CD4-positive, alpha-beta memory T cell (primary cell): Measurements from ENCODE around the gene DMP1. TPM values are rescaled to one million over a fixed set of nuclear protein-coding genes. Genes with fewer than 3 reads are reported as not detected.

ENCODE experiments used
- CTCF ChIA-PET: fragments of 350-600 bp; sonication (Branson Sonifier 250); formaldehyde crosslinking; loops from one replicate; lab custom pipeline; 2021; ENCODE audit warnings: inconsistent platforms; ENCODE audit not compliant: partially characterized antibody; lab: Charles Lee
- POLR2A ChIA-PET: fragments of 350-600 bp; sonication (Branson Sonifier 250); formaldehyde crosslinking; loops from one replicate; lab custom pipeline; 2021; ENCODE audit not compliant: partially characterized antibody; lab: Charles Lee
- DNase-seq, 5 donors: peaks; one replicate each; pipeline versions ENCODE4 v3.0.0 to v3.0.0-alpha.2; 2020 to 2022; ENCODE audit warnings: mixed read lengths in 1 of 5
- H3K27ac ChIP-seq: one replicate; pipeline ENCODE4 v1.7.0; 2013; ENCODE audit warnings: low read depth, low read length
- H3K27me3 ChIP-seq: 2 replicates; pipeline ENCODE4 v1.7.0; 2013; ENCODE audit warnings: mild to moderate bottlenecking, low read length, moderate library complexity; ENCODE audit not compliant: insufficient read depth
- H3K36me3 ChIP-seq: 2 replicates; pipeline ENCODE4 v1.7.0; 2013; ENCODE audit warnings: mild to moderate bottlenecking, low read length, moderate library complexity; ENCODE audit not compliant: insufficient read depth
- H3K4me1 ChIP-seq: 2 replicates; pipeline ENCODE4 v1.7.0; 2013; ENCODE audit warnings: mild to moderate bottlenecking, low read length, moderate library complexity; ENCODE audit not compliant: insufficient read depth
- H3K4me3 ChIP-seq, 2 donors: one replicate each; pipeline ENCODE4 v1.7.0; 2013; ENCODE audit warnings: low read length in 2 of 2, mild to moderate bottlenecking in 1 of 2
- H3K9me3 ChIP-seq, 2 donors: one replicate each; pipeline ENCODE4 v1.7.0; 2013; ENCODE audit warnings: low read length in 2 of 2, control low read depth in 1 of 2; ENCODE audit not compliant: control insufficient read depth in 1 of 2
- H3K27ac Mint-ChIP-seq, 7 donors: one replicate each; pipeline ENCODE4 v1.8.0; 2020 to 2021; ENCODE audit warnings: mixed read lengths in 7 of 7, mild to moderate bottlenecking in 6 of 7, inconsistent platforms in 3 of 7, moderate library complexity in 3 of 7
- H3K27me3 Mint-ChIP-seq, 2 donors: one replicate each; pipeline ENCODE4 v1.8.0; 2020 to 2021; ENCODE audit warnings: mixed read lengths in 2 of 2
- H3K36me3 Mint-ChIP-seq, 2 donors: one replicate each; pipeline ENCODE4 v1.8.0; 2020 to 2021; ENCODE audit warnings: mixed read lengths in 2 of 2, inconsistent platforms in 1 of 2, mild to moderate bottlenecking in 1 of 2
- H3K4me1 Mint-ChIP-seq, 4 donors: one replicate each; pipeline ENCODE4 v1.8.0; 2020 to 2021; ENCODE audit warnings: mixed read lengths in 4 of 4, mild to moderate bottlenecking in 1 of 4
- H3K4me3 Mint-ChIP-seq, 8 donors: one replicate each; pipeline ENCODE4 v1.8.0; 2020 to 2021; ENCODE audit warnings: mixed read lengths in 8 of 8, mild to moderate bottlenecking in 7 of 8, moderate library complexity in 6 of 8, inconsistent platforms in 3 of 8
- H3K9me3 Mint-ChIP-seq, 8 donors: one replicate each; pipeline ENCODE4 v1.8.0; 2020 to 2021; ENCODE audit warnings: mixed read lengths in 8 of 8, mild to moderate bottlenecking in 5 of 8, inconsistent platforms in 3 of 8, moderate library complexity in 1 of 8
- intact Hi-C: fragments of 100-400 bp; cut with micrococcal nuclease; formaldehyde crosslinking; loops from one replicate; pipeline ENCODE4 v1.15.1; 2023
- polyA plus RNA-seq, 2 donors: library from polyadenylated mRNA; unstranded; fragments of 300-500 nt; fragmentation: Illumina TruSeq; gene quantifications; one replicate each; pipeline ENCODE4 v1.2.3, GENCODE V29; 2021
- total RNA-seq, 2 experiments: library from RNA; stranded (reverse); gene quantifications; one replicate each; pipeline ENCODE4 v1.2.3, GENCODE V29; 2021

DMP1 gene
- total and polyA plus RNA-seq, 4 experiments from 2014 or later: not detected

DNA sequence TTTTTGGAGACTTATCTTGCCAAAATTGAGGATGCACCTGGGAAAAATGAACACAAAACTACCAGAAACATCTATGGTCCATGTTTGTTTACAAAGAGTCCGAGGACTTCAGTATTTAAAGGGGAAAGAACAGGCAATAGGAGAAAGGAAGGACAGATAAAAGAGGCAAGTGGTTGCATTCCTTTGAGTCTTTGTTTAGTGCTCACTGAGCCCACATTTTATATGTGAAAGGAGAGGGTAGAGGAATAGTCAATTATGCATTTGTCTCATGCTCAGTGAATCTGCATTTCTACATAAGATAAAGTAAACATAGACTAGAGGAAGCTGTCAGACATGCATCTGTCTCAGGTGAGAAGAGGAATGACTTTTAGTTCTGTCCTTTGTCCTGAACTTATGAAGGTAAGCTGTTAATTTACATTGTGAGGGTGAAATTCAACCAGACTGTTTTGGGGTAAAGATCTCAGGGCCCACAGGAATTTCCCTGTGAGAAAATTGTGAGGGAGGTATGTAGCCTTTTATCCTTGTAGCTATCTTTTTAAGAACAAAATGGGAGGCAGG is 4.5 kb downstream of the DMP1 start:
- H3K4me1 Mint-ChIP-seq: no peaks in the 10 kb centered on the region

DNA sequence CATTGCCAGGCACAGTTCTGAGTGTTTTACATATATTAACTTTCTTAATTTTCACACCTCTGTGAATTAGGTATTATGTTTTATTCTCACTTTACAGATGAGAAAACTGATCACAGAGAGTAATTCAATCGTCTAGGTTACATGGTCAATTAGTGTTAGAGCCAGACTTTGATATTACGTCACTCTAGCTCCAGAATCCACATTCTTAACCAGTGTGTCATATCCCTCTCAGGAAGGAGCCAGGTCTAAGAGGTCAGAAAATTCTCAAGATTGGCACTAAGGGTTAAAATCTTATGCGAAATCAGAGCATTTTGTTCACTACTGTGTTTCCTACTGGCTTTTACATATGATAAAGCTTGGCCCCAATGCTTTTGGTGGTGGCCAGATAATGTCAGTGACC is 7.4 kb downstream of the DMP1 start:
- H3K27me3 Mint-ChIP-seq: peaks cover 1 to 6% of the 10 kb centered on the region in 2 donors
- intact Hi-C loops: no loop called here
- no peaks in the 10 kb centered on the region for H3K27me3 ChIP-seq
- ChIA-PET CTCF (no interaction called here), POLR2A (no interaction called here)
- DNase-seq: no peak
- H3K4me3 ChIP-seq: no peak overlapping the region
- H3K4me1 ChIP-seq: no peaks in the 10 kb centered on the region
- H3K4me3 Mint-ChIP-seq: no peak overlapping the region
- no peak overlapping the region for H3K27ac ChIP-seq
- no peaks in the 10 kb centered on the region for H3K9me3 Mint-ChIP-seq
- H3K4me1 Mint-ChIP-seq: no peaks in the 10 kb centered on the region
- no peaks in the 10 kb centered on the region for H3K36me3 Mint-ChIP-seq
- no peaks in the 10 kb centered on the region for H3K9me3 ChIP-seq
- no peak overlapping the region for H3K27ac Mint-ChIP-seq
- no peaks in the 10 kb centered on the region for H3K36me3 ChIP-seq

More for the DNA sequence above, 4.5 kb downstream of the DMP1 start:
- no peak overlapping the region for H3K27ac Mint-ChIP-seq
- Histone ChIP-seq H3K9me3 (no peaks in the 10 kb centered on the region), H3K4me3 (no peak overlapping the region), H3K27me3 (no peaks in the 10 kb centered on the region), H3K4me1 (no peaks in the 10 kb centered on the region), H3K27ac (no peak overlapping the region), H3K36me3 (no peaks in the 10 kb centered on the region)
- POLR2A ChIA-PET: interaction anchor here (1.2 kb wide), 1 partner anchor 9 kb away, joined by 3 read pairs; no protein-coding TSS in a partner anchor
- intact Hi-C loops: no loop called here
- H3K9me3 Mint-ChIP-seq: no peaks in the 10 kb centered on the region
- H3K4me3 Mint-ChIP-seq: no peak overlapping the region
- DNase-seq: no peak
- H3K36me3 Mint-ChIP-seq: no peaks in the 10 kb centered on the region
- CTCF ChIA-PET: interaction anchor here (1.1 kb wide), 1 partner anchor 278 kb away, joined by 3 read pairs; no protein-coding TSS in a partner anchor
- peaks cover under 1 to 4% of the 10 kb centered on the region in 2 donors for H3K27me3 Mint-ChIP-seq

DNA sequence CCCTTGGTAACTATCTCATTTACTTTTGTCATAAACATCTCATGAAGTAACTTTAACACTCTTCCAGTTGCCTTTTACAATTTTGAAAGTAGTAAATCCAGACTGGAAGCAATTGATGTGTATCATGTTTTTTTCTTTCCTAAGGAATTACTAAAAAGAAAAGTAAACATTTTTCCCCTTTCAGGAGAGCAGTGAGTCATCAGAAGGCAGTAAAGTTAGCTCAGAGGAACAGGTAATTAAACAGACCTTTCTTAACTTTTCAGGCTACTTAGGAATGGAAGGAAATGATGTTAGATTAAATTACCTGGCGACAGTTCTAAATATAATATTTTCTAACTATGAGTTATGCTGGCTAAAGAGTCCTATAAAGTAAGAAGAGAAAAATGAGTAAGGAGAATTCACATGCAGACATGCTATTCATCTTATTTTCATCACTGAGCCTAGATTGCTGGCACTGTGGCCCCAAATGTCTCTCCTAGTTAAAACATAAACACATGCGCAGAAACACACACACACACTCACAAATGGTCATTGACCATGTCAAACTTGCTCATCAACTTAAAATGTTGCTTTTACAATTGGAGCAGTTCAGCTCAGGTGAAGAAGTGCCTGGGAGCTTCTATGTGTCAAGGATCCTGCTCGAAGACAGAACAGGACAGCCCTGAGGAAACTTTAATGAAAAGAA is 9.3 kb downstream of the DMP1 start:
- Mint-ChIP-seq H3K27ac (no peak overlapping the region), H3K27me3 (peaks cover 1 to 6% of the 10 kb centered on the region in 2 donors), H3K4me3 (no peak overlapping the region), H3K36me3 (no peaks in the 10 kb centered on the region), H3K4me1 (no peaks in the 10 kb centered on the region), H3K9me3 (no peaks in the 10 kb centered on the region)
- H3K4me3 ChIP-seq: no peak overlapping the region
- POLR2A ChIA-PET: no interaction called here
- no peaks in the 10 kb centered on the region for H3K9me3 ChIP-seq
- no peaks in the 10 kb centered on the region for H3K4me1 ChIP-seq
- CTCF ChIA-PET: no interaction called here
- intact Hi-C loops: no loop called here
- H3K36me3 ChIP-seq: no peaks in the 10 kb centered on the region
- H3K27me3 ChIP-seq: no peaks in the 10 kb centered on the region
- H3K27ac ChIP-seq: no peak overlapping the region
- no peak for DNase-seq

DNA sequence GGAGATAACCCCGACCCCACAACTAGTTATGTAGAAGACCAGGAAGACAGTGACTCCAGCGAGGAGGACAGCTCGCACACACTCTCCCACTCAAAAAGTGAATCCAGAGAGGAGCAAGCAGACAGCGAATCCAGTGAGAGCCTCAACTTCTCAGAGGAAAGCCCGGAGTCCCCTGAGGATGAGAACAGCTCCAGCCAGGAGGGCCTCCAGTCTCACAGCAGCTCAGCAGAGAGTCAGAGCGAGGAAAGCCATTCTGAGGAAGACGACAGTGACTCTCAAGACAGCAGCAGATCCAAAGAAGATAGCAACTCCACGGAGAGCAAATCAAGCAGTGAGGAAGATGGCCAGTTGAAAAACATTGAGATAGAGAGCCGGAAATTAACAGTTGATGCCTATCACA is 12.8 kb downstream of the DMP1 start:
- Mint-ChIP-seq H3K4me3 (no peak overlapping the region), H3K27me3 (peaks cover 1 to 9% of the 10 kb centered on the region in 2 donors), H3K27ac (no peak overlapping the region), H3K4me1 (no peaks in the 10 kb centered on the region), H3K36me3 (no peaks in the 10 kb centered on the region), H3K9me3 (peaks cover 0 to 1% (median 0%) of the 10 kb centered on the region in 8 donors)
- CTCF ChIA-PET: no interaction called here
- no peaks in the 10 kb centered on the region for H3K36me3 ChIP-seq
- DNase-seq: no peak
- H3K9me3 ChIP-seq: no peaks in the 10 kb centered on the region
- H3K4me1 ChIP-seq: no peaks in the 10 kb centered on the region
- H3K4me3 ChIP-seq: no peak overlapping the region
- no peak overlapping the region for H3K27ac ChIP-seq
- no peaks in the 10 kb centered on the region for H3K27me3 ChIP-seq
- POLR2A ChIA-PET: interaction anchor here (0.6 kb wide), 1 partner anchor 8 kb away, joined by 3 read pairs; no protein-coding TSS in a partner anchor
- intact Hi-C loops: no loop called here

DNA sequence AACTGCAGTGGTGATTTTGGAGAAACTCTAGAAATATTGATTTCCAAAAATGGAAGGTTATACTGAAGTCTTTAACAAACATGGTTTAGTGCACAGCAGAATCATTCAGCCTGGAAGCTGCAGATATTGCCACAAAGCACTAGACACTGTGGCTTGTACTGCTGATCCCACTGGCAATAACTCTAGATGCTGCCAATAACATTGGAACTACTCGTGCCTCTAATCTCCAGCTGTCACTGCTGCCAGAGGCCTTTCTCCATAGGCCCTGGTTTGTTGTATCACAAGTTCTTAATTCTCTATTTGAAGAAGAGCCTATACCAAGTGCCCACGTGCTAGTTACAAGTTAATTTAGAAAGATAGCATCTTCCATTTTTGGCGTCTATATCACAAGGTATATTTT is 19.3 kb downstream of the DMP1 start:
- CTCF ChIA-PET: interaction anchor here (1.8 kb wide), 1 partner anchor 16 kb away, joined by 3 read pairs; no protein-coding TSS in a partner anchor
- no peak overlapping the region for H3K27ac Mint-ChIP-seq

DNA sequence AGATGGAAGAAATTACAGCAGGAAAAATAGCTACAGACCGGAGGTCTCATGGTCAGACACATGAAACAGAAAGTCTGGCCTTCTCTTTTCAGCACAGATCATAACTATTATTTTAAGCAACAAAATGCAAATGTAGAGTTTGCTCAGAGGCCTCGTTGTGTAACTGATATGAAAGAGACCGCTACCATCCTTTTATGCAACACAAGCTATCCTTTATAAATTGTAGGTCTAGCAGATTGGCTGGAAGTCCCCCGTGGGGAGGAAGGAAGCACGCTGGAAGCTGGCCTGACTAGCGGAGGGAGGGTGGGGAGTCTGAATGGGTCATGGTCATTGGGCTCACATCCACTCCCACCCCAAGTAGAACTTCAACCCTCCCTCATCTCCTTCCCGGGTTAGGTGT is 27.7 kb downstream of the DMP1 start:
- Histone ChIP-seq H3K36me3 (no peaks in the 10 kb centered on the region), H3K4me3 (no peak overlapping the region), H3K9me3 (no peaks in the 10 kb centered on the region), H3K27me3 (no peaks in the 10 kb centered on the region), H3K27ac (no peak overlapping the region), H3K4me1 (no peaks in the 10 kb centered on the region)
- H3K4me1 Mint-ChIP-seq: no peaks in the 10 kb centered on the region
- DNase-seq: no peak
- H3K9me3 Mint-ChIP-seq: peaks cover 0 to 20% (median 8%) of the 10 kb centered on the region in 8 donors
- H3K4me3 Mint-ChIP-seq: no peak overlapping the region
- H3K36me3 Mint-ChIP-seq: no peaks in the 10 kb centered on the region
- ChIA-PET CTCF (interaction anchor here (2.3 to 4.7 kb wide), 2 partner anchors 11 to 533 kb away, joined by 11 to 30 read pairs; no protein-coding TSS in a partner anchor), POLR2A (no interaction called here)
- H3K27me3 Mint-ChIP-seq: peaks cover 0 to 3% of the 10 kb centered on the region in 2 donors
- intact Hi-C loops: loop anchor here (5.0 to 10.0 kb wide), 2 partner anchors 170 to 827 kb away; no protein-coding TSS in a partner anchor
- no peak overlapping the region for H3K27ac Mint-ChIP-seq

More for the DNA sequence above, 19.3 kb downstream of the DMP1 start:
- Histone ChIP-seq H3K4me3 (no peak overlapping the region), H3K27me3 (no peaks in the 10 kb centered on the region), H3K27ac (no peak overlapping the region), H3K36me3 (no peaks in the 10 kb centered on the region), H3K4me1 (no peaks in the 10 kb centered on the region), H3K9me3 (no peaks in the 10 kb centered on the region)
- intact Hi-C loops: no loop called here
- POLR2A ChIA-PET: no interaction called here
- no peak for DNase-seq
- Mint-ChIP-seq H3K27me3 (peaks cover 0 to 11% of the 10 kb centered on the region in 2 donors), H3K36me3 (no peaks in the 10 kb centered on the region), H3K9me3 (peaks cover 0 to 26% (median 15%) of the 10 kb centered on the region in 8 donors), H3K4me3 (no peak overlapping the region), H3K4me1 (no peaks in the 10 kb centered on the region)

DNA sequence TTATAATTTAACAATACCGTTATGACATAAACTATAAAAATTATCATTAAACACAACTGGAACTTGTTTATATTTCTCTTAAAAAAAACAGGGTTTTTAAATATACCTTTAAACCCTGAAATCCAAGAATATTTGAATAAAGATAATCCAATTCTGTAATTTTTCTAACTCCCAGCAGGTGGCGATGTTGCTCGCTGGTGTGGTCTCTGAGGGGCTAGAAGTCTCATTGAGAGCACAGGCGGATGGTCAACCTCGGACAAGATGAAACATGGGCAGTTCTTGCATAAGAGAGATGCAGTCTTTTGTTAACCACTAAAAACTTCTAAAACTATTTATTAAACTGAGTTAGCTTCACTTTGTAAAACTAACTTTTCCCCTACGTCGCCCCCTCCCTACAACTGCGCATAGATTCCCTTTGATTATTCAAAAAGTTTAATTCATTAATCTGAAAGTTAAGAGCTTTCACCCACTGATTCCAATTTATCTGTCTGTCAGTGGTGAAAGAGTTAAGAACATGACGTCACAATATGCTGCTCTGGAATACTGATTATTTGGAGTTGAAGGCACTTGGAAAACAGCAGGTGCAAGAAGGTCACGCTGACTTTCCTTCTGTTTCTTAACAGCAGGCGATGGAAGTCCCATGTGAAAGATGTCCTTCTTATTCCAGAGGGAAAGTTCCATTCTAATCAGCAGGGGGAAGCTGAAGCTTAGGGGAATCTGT is 29.5 kb downstream of the DMP1 start:
- H3K4me3 Mint-ChIP-seq: no peak overlapping the region
- no peak overlapping the region for H3K27ac Mint-ChIP-seq
- H3K36me3 ChIP-seq: no peaks in the 10 kb centered on the region
- H3K4me1 ChIP-seq: no peaks in the 10 kb centered on the region
- ChIA-PET POLR2A (no interaction called here), CTCF (interaction anchor here (0.6 to 4.7 kb wide), 8 partner anchors 13 to 1803 kb away, joined by 3 to 30 read pairs (median 3); no protein-coding TSS in a partner anchor)
- peaks cover 0 to 3% of the 10 kb centered on the region in 2 donors for H3K27me3 Mint-ChIP-seq
- H3K4me1 Mint-ChIP-seq: no peaks in the 10 kb centered on the region
- no peaks in the 10 kb centered on the region for H3K36me3 Mint-ChIP-seq
- H3K9me3 ChIP-seq: no peaks in the 10 kb centered on the region
- H3K4me3 ChIP-seq: no peak overlapping the region
- H3K27ac ChIP-seq: no peak overlapping the region
- H3K9me3 Mint-ChIP-seq: peaks cover 0 to 7% (median under 1%) of the 10 kb centered on the region in 8 donors
- H3K27me3 ChIP-seq: no peaks in the 10 kb centered on the region
- peak in 4 of 5 donors; percentile 0 to 18 (median 3) for DNase-seq
- intact Hi-C loops: loop anchor here (5.0 to 10.0 kb wide), 2 partner anchors 168 to 825 kb away; no protein-coding TSS in a partner anchor
